GM12892 (cell line): ENCODE results near the gene REC114.

ENCODE experiments used
- POLR2A ChIP-seq: IDR thresholded peaks from 2 replicates; pipeline ENCODE4 v1.6.1; 2011; ENCODE audit warnings: low read depth, low read length, control low read depth
- POLR2AphosphoS5 ChIP-seq: IDR thresholded peaks from 2 replicates; pipeline ENCODE4 v1.6.1; 2011; ENCODE audit warnings: low read depth, low read length, control low read depth

DNA sequence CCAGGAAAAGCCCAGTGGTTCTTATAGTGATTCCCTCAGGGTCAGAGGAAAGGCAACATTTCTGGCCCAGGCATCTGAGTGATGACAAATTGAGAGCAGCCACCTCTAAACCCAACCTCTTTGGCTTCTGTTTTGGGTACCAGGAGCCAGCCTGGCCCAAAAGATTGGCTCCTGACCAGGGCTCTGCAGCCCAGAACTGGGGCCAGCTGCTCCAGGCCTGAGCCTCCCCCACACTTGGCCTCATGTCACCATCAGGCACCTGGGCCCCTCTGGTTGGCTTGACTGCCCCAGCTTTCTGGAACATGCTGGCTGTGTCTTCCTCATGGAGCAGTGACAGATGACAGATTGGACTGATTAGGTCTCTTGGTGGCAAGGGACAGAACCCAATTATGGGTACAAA is 48.2 kb upstream of the REC114 start:
- TF ChIP-seq POLR2A, result no peak
- no peak for TF ChIP-seq POLR2AphosphoS5
